Measurements from ENCODE around the gene CHST11.

DNA sequence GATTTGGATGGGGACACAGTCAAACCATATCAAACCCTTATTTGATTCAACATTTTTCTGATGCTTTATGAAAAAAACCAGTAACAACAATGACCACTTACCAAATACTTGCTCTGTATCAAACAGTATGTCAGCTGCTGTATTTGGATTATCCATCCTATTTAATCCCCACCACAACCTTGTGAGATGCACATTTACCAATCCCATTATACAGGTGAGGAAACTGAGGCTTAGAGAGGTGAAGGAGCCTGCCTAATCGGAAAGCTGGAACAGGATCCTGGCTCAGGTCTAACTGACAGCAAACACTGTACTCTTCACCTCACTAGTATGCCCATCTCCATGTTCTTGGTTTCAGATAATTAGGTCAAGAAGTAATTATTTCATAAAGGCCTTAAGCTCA lies 13.8 kb downstream of the CHST11 start:
- TF ChIP-seq, protein P1, sequence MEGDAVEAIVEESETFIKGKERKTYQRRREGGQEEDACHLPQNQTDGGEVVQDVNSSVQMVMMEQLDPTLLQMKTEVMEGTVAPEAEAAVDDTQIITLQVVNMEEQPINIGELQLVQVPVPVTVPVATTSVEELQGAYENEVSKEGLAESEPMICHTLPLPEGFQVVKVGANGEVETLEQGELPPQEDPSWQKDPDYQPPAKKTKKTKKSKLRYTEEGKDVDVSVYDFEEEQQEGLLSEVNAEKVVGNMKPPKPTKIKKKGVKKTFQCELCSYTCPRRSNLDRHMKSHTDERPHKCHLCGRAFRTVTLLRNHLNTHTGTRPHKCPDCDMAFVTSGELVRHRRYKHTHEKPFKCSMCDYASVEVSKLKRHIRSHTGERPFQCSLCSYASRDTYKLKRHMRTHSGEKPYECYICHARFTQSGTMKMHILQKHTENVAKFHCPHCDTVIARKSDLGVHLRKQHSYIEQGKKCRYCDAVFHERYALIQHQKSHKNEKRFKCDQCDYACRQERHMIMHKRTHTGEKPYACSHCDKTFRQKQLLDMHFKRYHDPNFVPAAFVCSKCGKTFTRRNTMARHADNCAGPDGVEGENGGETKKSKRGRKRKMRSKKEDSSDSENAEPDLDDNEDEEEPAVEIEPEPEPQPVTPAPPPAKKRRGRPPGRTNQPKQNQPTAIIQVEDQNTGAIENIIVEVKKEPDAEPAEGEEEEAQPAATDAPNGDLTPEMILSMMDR (IDR thresholded peaks at IDR 0.05; ENCODE audit: insufficient read depth, low read length, poor library complexity, severe bottlenecking), result no peak
- TF ChIP-seq EZH2phosphoT487 (conservative IDR thresholded peaks at IDR 0.05; ENCODE audit: low read length), result no peak
